H1 (cell line): ENCODE data around the gene C22orf23.

Source experiments
- ASH2L ChIP-seq: fragments of 200-600, 300-600 bp; sonication (generic); IDR thresholded peaks from one replicate; pipeline ENCODE4 v1.7.1; 2017; ENCODE audit warnings: low read length
- CHD2 ChIP-seq: IDR thresholded peaks from 2 replicates; pipeline ENCODE4 v1.6.1; 2012; ENCODE audit warnings: low read length, improper control_type of control experiment
- CREB1 ChIP-seq: IDR thresholded peaks from 2 replicates; pipeline ENCODE4 v1.6.1; 2012; ENCODE audit warnings: inconsistent platforms
- CTCF ChIP-seq, 3 experiments: IDR thresholded peaks; 1 replicate in 2 of 3; 2 replicates in 1 of 3; pipeline versions ENCODE4 v1.5.1 to v1.6.1; 2011; ENCODE audit warnings: low read length in 3 of 3, mild to moderate bottlenecking in 3 of 3, inconsistent platforms in 2 of 3, low read depth in 1 of 3, moderate library complexity in 1 of 3; ENCODE audit not compliant: insufficient read depth in 1 of 3; ENCODE audit errors: control extremely low read depth in 1 of 3
- EZH2 ChIP-seq: fragments of 200-600 bp; sonication (generic); IDR thresholded peaks from 2 replicates; pipeline ENCODE4 v1.7.1; 2012; ENCODE audit warnings: low read depth, mild to moderate bottlenecking, moderate library complexity, low read length, inconsistent platforms; ENCODE audit not compliant: severe bottlenecking
- GTF2F1 ChIP-seq: IDR thresholded peaks from 2 replicates; pipeline ENCODE4 v1.6.1; 2012; ENCODE audit warnings: low read depth, low read length, improper control_type of control experiment, borderline replicate concordance
- HDAC6 ChIP-seq: IDR thresholded peaks from one replicate; pipeline ENCODE4 v1.7.1; 2012; ENCODE audit warnings: low read depth, mild to moderate bottlenecking, inconsistent platforms, low read length, moderate library complexity
- JUND ChIP-seq: IDR thresholded peaks from 2 replicates; pipeline ENCODE4 v1.6.1; 2011; ENCODE audit warnings: mild to moderate bottlenecking, improper control_type of control experiment, low read length
- NRF1 ChIP-seq: IDR thresholded peaks from 2 replicates; pipeline ENCODE4 v1.6.1; 2011; ENCODE audit warnings: mild to moderate bottlenecking, low read depth, low read length, improper control_type of control experiment
- POLR2A ChIP-seq, 2 experiments: IDR thresholded peaks; 1 replicate in 1 of 2; 2 replicates in 1 of 2; pipeline ENCODE4 v1.6.1; 2011; ENCODE audit warnings: low read depth in 2 of 2, low read length in 2 of 2, mild to moderate bottlenecking in 2 of 2; ENCODE audit errors: control extremely low read depth in 1 of 2
- SUZ12 ChIP-seq: fragments of 200-600 bp; sonication (generic); IDR thresholded peaks from 2 replicates; pipeline ENCODE4 v1.6.1; 2012; ENCODE audit warnings: mild to moderate bottlenecking, inconsistent platforms, low read length, moderate library complexity, mixed read lengths

DNA sequence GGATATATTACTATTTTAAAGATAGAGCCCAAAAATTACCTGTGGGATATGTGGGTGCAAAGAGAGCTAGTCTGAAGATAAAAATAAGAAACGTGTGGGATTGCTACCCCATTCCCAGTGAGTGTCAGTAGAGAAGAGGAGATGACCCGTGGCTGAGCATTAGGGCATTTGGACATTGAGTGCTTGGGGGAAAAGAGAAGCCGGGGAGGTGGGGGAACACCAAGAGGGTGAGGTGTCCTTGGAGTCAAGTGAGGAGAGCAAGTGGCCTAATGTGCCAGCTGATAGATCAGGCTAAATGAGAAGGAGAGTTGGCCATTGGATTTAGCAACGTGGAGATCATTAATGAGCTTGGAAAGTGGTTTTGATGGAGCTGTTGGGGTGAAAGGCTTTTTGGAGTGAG, 1.3 kb upstream of the C22orf23 start:
- no peak for TF ChIP-seq CREB1
- no peak for TF ChIP-seq CTCF (IDR thresholded peaks at IDR 0.05; ENCODE audit: control extremely low read depth in 1 of 3, insufficient read depth in 1 of 3, low read depth in 1 of 3, low read length in 3 of 3)
- no peak for TF ChIP-seq POLR2A (IDR thresholded peaks at IDR 0.05; ENCODE audit: control extremely low read depth in 1 of 2, low read depth in 2 of 2, low read length in 2 of 2)
- TF ChIP-seq JUND: no peak
- no peak for TF ChIP-seq EZH2
- TF ChIP-seq SUZ12: no peak
- TF ChIP-seq NRF1: no peak
- no peak for TF ChIP-seq HDAC6
- no peak for TF ChIP-seq ASH2L
- no peak for TF ChIP-seq GTF2F1
- TF ChIP-seq CHD2: no peak
